AG04449 (cell line): ENCODE data around the gene ITPR2.

ENCODE experiments used
- CTCF ChIA-PET: fragments of 350-600 bp; formaldehyde crosslinking; extraction: SDS; loops from one replicate; lab custom pipeline; 2021; ENCODE audit warnings: antibody characterized with exemption; lab: Yijun Ruan, JAX
- POLR2A ChIA-PET: fragments of 400-600, 350-600 bp; formaldehyde crosslinking; extraction: SDS; loops from one replicate; lab custom pipeline; 2020; ENCODE audit warnings: antibody characterized with exemption, inconsistent platforms; lab: Yijun Ruan, JAX
- DNase-seq: peaks from one replicate; pipeline ENCODE4 v3.0.0-alpha.2; 2010; ENCODE audit warnings: low read depth, low spot score
- H3K4me3 ChIP-seq: 2 replicates; pipeline ENCODE4 v1.5.1; 2011; ENCODE audit warnings: low read depth, mild to moderate bottlenecking, control low read depth, low read length
- TF ChIP-seq, protein P1 (sequence below): IDR thresholded peaks from one replicate; pipeline ENCODE4 v1.5.1; 2011; ENCODE audit warnings: mild to moderate bottlenecking, moderate library complexity, low read length, control low read depth, inconsistent platforms; ENCODE audit not compliant: insufficient read depth; ENCODE audit errors: missing control alignments

ITPR2 gene

DNA sequence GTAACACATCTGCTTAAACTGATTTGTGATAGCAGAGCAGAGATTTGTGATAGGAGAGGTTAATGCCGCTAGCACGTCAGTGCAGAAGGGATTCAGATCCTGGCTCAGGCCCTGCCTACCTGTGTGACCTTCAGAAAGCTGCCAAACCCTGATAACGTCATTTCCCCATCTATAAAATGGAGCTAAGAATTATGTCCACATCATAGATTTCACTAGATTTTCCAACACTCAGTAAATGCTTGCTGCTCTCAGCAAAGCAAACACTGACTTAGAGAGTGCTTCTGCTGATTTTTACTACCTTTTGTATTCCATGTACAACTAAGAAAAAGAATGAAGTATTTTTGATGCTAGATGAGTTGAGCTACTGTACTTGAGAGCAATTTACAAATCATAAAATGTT is 261.4 kb downstream of the ITPR2 start:
- H3K4me3 ChIP-seq: no peak overlapping the region
- POLR2A ChIA-PET: no interaction called here
- TF ChIP-seq, protein P1, sequence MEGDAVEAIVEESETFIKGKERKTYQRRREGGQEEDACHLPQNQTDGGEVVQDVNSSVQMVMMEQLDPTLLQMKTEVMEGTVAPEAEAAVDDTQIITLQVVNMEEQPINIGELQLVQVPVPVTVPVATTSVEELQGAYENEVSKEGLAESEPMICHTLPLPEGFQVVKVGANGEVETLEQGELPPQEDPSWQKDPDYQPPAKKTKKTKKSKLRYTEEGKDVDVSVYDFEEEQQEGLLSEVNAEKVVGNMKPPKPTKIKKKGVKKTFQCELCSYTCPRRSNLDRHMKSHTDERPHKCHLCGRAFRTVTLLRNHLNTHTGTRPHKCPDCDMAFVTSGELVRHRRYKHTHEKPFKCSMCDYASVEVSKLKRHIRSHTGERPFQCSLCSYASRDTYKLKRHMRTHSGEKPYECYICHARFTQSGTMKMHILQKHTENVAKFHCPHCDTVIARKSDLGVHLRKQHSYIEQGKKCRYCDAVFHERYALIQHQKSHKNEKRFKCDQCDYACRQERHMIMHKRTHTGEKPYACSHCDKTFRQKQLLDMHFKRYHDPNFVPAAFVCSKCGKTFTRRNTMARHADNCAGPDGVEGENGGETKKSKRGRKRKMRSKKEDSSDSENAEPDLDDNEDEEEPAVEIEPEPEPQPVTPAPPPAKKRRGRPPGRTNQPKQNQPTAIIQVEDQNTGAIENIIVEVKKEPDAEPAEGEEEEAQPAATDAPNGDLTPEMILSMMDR: no peak
- DNase-seq: no peak
- CTCF ChIA-PET: no interaction called here

DNA sequence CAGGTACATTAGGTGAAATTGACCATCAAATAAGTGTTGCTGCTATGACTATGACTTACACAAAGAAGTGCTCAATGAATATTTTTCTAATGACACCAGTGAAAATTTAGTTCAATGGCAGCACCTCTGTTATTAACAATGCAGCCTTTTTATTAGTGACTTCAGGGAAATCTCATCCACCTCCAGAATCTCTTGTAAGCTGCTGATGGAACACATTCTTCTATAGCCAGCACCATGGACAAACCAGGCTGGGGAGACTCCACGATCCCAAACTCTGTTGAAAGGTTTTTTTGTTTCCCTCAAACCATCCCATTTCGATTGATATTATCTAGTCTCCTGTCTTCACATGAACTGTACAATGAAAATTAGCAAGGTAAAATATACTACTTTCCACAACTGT is 265.9 kb downstream of the ITPR2 start:
- DNase-seq: no peak
- POLR2A ChIA-PET: no interaction called here
- H3K4me3 ChIP-seq: no peak overlapping the region
- CTCF ChIA-PET: interaction anchor here (1.6 kb wide), 1 partner anchor 84 kb away, joined by 4 read pairs; no protein-coding TSS in a partner anchor
- TF ChIP-seq, protein P1: no peak

DNA sequence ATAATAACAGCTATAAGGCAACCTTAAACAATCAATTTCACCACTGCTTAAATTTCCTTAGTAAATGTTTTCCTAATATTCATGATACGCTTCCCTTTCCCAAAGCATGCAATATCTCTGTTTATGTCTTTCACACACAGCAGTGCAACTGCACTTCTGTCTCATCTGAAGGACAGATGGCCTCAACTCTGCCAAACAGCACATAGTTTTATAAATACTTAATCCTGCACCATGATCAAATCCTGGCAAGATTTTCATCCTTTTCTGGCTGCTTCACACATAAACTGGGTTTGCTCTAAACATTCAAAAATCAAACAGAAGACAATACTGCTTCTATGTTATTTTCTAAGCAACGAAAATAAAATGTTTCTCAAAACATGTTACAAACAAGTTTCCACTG is 266.3 kb downstream of the ITPR2 start:
- TF ChIP-seq, protein P1: no peak
- POLR2A ChIA-PET: no interaction called here
- H3K4me3 ChIP-seq: no peak overlapping the region
- DNase-seq: no peak
- CTCF ChIA-PET: no interaction called here

DNA sequence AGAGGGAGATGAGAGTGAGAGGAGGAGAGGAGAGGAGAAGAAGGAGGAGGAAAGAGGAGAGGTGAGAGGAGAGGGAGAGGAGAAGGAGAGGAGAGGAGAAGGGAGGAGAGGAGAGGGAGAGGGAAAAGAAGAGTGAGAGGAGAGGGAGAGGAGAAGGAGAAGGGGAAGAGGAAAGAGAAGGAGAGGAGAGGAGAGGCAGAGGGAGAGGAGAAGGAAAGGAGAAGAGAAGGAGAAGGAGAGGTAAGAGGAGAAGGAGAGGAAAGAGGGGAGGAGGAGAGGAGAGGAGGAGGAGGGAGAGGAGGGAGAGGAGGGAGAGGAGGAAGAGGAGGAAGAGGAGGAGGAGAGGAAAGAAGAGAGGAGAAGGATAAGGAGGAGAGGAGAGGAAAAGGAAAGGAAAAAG is 266.8 kb downstream of the ITPR2 start:
- no peak for DNase-seq
- H3K4me3 ChIP-seq: no peak overlapping the region
- CTCF ChIA-PET: no interaction called here
- TF ChIP-seq, protein P1: no peak
- POLR2A ChIA-PET: no interaction called here

DNA sequence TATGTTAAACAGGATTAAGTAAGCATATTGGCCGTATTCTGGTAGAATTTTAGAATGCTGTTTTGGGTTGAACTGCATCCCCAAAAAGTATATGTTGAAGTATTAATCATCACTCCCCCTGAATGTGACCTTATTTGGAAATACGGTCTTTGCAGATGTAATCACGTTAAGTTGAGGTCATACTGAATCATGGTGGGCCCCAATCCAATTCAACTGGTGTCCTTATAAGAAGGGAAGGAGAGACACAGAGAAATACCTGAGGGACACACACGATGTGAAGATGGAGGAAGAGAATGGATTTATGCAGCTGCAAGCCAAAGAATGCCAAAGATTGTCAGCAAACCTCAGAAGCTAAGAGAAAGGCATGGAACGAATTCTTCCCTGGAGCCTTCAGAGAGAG is 268.6 kb downstream of the ITPR2 start:
- ChIA-PET POLR2A (no interaction called here), CTCF (no interaction called here)
- no peak for DNase-seq

DNA sequence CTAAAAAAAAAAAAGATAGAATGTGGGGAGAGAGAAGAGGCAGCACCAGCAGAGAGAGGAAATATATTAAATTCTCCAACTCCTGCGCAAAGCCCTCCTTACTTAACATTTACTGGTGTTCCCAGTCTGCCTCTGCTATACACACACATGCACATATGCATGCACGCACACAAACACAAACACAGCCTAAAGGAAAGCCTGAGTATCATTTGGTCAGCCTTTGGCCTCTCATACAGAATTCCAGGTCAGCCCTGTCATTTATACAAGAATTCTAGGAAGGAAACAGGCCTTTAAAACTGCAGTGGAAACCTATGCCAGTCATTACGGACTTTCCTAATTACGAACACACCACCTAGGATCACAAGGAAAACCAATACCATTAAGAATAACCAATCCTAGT is 269.4 kb downstream of the ITPR2 start:
- POLR2A ChIA-PET: no interaction called here

More for the DNA sequence above, 268.6 kb downstream of the ITPR2 start:
- H3K4me3 ChIP-seq: no peak overlapping the region
- TF ChIP-seq, protein P1: no peak

More for the DNA sequence above, 269.4 kb downstream of the ITPR2 start:
- H3K4me3 ChIP-seq: no peak overlapping the region
- DNase-seq: no peak
- TF ChIP-seq, protein P1: no peak
- CTCF ChIA-PET: no interaction called here
